ENCODE data around the gene FHOD3.

Gene FHOD3

DNA sequence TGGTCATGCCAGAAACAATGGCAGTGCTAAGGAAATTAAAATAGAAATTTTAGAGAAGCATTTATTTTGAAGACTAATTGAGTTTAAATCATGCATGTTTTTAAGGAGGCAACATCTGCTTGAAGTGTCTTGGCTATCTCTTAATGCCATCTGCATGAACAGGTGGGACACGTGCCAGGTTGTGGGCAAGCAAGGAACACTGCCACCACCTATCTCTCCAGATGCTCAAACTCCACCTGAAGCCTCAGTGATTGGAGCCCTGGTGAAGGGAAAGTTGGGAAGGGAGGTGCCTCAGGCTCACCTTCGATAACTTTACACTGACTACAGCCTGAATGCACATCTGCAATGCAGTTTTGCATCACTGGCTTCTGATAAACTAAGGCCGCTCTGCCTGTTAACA, 439.8 kb downstream of the FHOD3 start:
- no peak overlapping the region for H3K4me3 ChIP-seq (ENCODE audit: low read depth, low read length)
- DNase-seq (ENCODE audit: low read depth, low spot score): no peak
- in situ Hi-C loops (cut with HindIII; ENCODE audit: low sequenced_read_pairs): no loop called here
- no peak for TF ChIP-seq CTCF (IDR thresholded peaks at IDR 0.05; ENCODE audit: low read depth, low read length)

GRCh38 chr18:36744261-36744876, 446.9 kb downstream of the FHOD3 start:
- in situ Hi-C loops (cut with HindIII; ENCODE audit: low sequenced_read_pairs): no loop called here
- TF ChIP-seq CTCF (IDR thresholded peaks at IDR 0.05; ENCODE audit: low read depth, low read length): no peak
- no peak for DNase-seq (ENCODE audit: low read depth, low spot score)
- no peak overlapping the region for H3K4me3 ChIP-seq (ENCODE audit: low read depth, low read length)

GRCh38 chr18:36745219-36745975, 447.9 kb downstream of the FHOD3 start:
- H3K4me3 ChIP-seq (ENCODE audit: low read depth, low read length): no peak overlapping the region
- TF ChIP-seq CTCF (IDR thresholded peaks at IDR 0.05; ENCODE audit: low read depth, low read length): no peak
- no peak for DNase-seq (ENCODE audit: low read depth, low spot score)
- in situ Hi-C loops (cut with HindIII; ENCODE audit: low sequenced_read_pairs): no loop called here

- in situ Hi-C loops (cut with HindIII; ENCODE audit: low sequenced_read_pairs): no loop called here
- H3K4me3 ChIP-seq (ENCODE audit: low read depth, low read length): no peak overlapping the region
- DNase-seq (ENCODE audit: low read depth, low spot score): no peak
- TF ChIP-seq CTCF (IDR thresholded peaks at IDR 0.05; ENCODE audit: low read depth, low read length): no peak
These were observed 455.7 kb downstream of the FHOD3 start for GRCh38 chr18:36752929-36753865.

DNA sequence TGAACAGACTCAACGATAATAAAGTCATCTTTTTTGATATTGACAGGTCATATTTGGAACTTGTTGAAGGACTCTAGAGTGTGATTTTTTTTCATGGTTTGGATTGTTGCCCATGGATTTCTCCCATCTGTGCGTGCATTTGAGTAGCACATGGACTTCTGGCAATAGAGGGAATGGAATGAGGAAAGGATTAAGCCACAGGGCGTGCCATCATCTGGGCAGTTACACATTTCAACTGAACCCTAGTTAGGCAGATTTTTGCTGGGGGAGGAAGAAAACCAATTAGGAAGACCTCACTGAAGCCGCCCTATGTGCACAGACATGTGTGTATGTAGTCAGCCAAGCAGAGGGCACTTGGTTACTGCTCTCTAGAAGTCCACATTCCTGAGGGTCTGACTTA, 458.7 kb downstream of the FHOD3 start:
- TF ChIP-seq CTCF (IDR thresholded peaks at IDR 0.05; ENCODE audit: low read depth, low read length): no peak
- DNase-seq (ENCODE audit: low read depth, low spot score): no peak
- in situ Hi-C loops (cut with HindIII; ENCODE audit: low sequenced_read_pairs): no loop called here
- H3K4me3 ChIP-seq (ENCODE audit: low read depth, low read length): no peak overlapping the region

DNA sequence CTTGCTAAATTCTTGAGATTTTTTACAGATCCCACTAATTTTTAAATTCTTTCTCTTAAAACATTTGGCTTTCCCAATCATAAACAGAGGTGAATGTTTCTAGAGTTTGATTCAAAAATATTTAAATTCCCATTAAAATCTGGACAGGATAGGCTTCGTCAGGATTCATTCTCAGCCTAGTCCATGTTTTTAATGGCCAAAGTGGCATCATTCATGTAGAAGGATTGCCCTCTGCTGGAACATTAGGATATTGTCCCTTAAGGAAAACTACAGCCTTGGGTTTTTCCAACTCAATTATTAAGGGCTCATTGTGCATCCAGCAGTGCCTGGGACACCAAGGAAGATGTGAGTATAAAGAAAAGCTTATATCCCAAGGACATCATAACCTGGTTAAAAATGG, 459.6 kb downstream of the FHOD3 start:
- peak; percentile 63 for TF ChIP-seq CTCF (IDR thresholded peaks at IDR 0.05; ENCODE audit: low read depth, low read length)
- peak; percentile 70 for DNase-seq (ENCODE audit: low read depth, low spot score)
- in situ Hi-C loops (cut with HindIII; ENCODE audit: low sequenced_read_pairs): no loop called here
- no peak overlapping the region for H3K4me3 ChIP-seq (ENCODE audit: low read depth, low read length)

All from astrocyte of the spinal cord (primary cell).